ENCODE measurements around the gene FBLN1. TPM values are rescaled to one million over a fixed set of nuclear protein-coding genes. Genes with fewer than 3 reads are reported as not detected.

Gene FBLN1
- total and polyA plus RNA-seq, 2 of the 13 experiments (the other 11 are each of a cell fraction or from before 2014, with no cell fraction given) = 37.3 to 103 TPM

DNA sequence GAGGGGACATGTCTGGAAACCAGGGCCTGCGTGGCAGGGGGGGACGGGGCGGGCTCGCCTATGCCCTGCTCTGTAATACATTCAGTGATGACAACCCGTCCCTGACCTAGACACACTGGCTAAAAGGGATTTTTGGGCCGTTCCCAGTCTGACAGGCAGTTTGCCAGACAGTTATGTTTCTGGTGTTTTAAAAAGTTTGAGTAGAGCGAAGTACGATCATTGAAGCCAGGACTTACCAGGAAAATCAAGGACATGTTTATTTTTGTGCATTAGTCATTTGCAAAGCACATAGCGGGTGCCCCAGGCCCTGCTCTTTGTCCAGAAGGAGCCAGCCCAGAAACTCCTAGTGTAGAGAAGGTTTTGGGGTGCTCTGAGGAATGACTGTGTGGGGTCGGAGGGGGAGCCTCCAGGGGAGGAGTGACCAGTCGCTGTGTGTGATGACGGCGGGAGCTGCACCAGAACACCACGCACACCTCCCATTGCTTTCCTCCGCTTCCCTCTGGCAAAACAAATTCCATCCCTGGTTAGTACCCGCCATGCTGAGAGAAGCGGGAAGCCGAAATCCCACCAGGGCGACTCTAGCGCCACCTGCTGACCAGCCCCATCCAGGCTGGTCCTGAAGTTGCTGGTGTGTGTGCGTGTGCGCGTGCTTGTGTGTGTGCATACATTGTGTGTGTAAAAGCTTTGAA lies 50.8 kb downstream of the FBLN1 start (continued):
- TF ChIP-seq AHDC1 (CRISPR knock-in tag; IDR thresholded peaks at IDR 0.05; ENCODE audit: borderline replicate concordance) (no peak), SP2 (CRISPR knock-in tag; IDR thresholded peaks at IDR 0.05) (no peak), SIX1 (CRISPR knock-in tag; IDR thresholded peaks at IDR 0.05; ENCODE audit: borderline replicate concordance) (no peak), ZNF883 (CRISPR knock-in tag; IDR thresholded peaks at IDR 0.05; ENCODE audit: not compliant biosample characterization) (no peak), PREB (CRISPR knock-in tag; IDR thresholded peaks at IDR 0.05) (no peak), ATRX (CRISPR knock-in tag; IDR thresholded peaks at IDR 0.05; ENCODE audit: borderline replicate concordance) (no peak), KAT2B (IDR thresholded peaks at IDR 0.05; ENCODE audit: borderline replicate concordance, low read depth, low read length) (no peak), ZNF879 (CRISPR knock-in tag; IDR thresholded peaks at IDR 0.05) (no peak), ZNF746 (CRISPR knock-in tag; IDR thresholded peaks at IDR 0.05) (no peak), HOXA5 (CRISPR knock-in tag; IDR thresholded peaks at IDR 0.05) (no peak), MXD4 (CRISPR knock-in tag; IDR thresholded peaks at IDR 0.05) (peak; percentile 62; the same call in 1 of the 2 replicates), ZNF607 (CRISPR knock-in tag; IDR thresholded peaks at IDR 0.05; ENCODE audit: borderline replicate concordance) (peak; percentile 75; the same call in 1 of the 2 replicates), DBP (CRISPR knock-in tag; IDR thresholded peaks at IDR 0.05; ENCODE audit: not compliant biosample characterization) (no peak), POGZ (CRISPR knock-in tag; IDR thresholded peaks at IDR 0.05) (peak; percentile 37), ZNF501 (CRISPR knock-in tag; IDR thresholded peaks at IDR 0.05) (peak; percentile 87), ZNF782 (CRISPR knock-in tag; IDR thresholded peaks at IDR 0.05; ENCODE audit: borderline replicate concordance) (no peak), FOXA1 (IDR thresholded peaks at IDR 0.05) (no peak), FOXA1 (CRISPR knock-in tag; IDR thresholded peaks at IDR 0.05) (no peak; the same call in 1 of the 2 replicates), SRF (IDR thresholded peaks at IDR 0.05; ENCODE audit: low read depth, low read length) (no peak)
- TF ChIP-seq, protein P1, sequence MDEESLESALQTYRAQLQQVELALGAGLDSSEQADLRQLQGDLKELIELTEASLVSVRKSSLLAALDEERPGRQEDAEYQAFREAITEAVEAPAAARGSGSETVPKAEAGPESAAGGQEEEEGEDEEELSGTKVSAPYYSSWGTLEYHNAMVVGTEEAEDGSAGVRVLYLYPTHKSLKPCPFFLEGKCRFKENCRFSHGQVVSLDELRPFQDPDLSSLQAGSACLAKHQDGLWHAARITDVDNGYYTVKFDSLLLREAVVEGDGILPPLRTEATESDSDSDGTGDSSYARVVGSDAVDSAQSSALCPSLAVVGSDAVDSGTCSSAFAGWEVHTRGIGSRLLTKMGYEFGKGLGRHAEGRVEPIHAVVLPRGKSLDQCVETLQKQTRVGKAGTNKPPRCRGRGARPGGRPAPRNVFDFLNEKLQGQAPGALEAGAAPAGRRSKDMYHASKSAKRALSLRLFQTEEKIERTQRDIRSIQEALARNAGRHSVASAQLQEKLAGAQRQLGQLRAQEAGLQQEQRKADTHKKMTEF (CRISPR knock-in tag; IDR thresholded peaks at IDR 0.05) = peak; percentile 67; the same call in 1 of the 2 replicates
- TF ChIP-seq, protein P2, sequence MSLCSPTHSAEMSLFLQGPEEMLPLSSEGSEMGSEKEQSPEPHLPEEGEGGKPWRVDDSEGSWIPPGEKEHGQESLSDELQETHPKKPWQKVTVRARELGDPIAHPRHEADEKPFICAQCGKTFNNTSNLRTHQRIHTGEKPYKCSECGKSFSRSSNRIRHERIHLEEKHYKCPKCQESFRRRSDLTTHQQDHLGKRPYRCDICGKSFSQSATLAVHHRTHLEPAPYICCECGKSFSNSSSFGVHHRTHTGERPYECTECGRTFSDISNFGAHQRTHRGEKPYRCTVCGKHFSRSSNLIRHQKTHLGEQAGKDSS (CRISPR knock-in tag; IDR thresholded peaks at IDR 0.05; ENCODE audit: borderline replicate concordance, low read depth) = peak; percentile 58; the same call in 1 of the 2 replicates

Measured in HepG2 (cell line).